Vagina (tissue), 2 donors: Measurements from ENCODE around the gene NRP1. TPM values are rescaled to one million over a fixed set of nuclear protein-coding genes. Genes with fewer than 3 reads are reported as not detected.

Source experiments
- DNase-seq, 2 donors: peaks; one replicate each; pipeline ENCODE4 v3.0.0-alpha.2; 2017; ENCODE audit errors: extremely low spot score in 2 of 2
- H3K27ac ChIP-seq: fragments of 200-600 bp; sonication (generic); one replicate; pipeline ENCODE4 v1.5.1; 2019
- H3K27me3 ChIP-seq: fragments of 200-600 bp; sonication (generic); one replicate; pipeline ENCODE4 v1.5.1; 2019
- H3K36me3 ChIP-seq, 2 donors: fragments of 200-600 bp; sonication (generic); one replicate each; pipeline ENCODE4 v1.5.1; 2017 to 2019
- H3K4me1 ChIP-seq: fragments of 200-600 bp; sonication (generic); one replicate; pipeline ENCODE4 v1.5.1; 2019
- H3K4me3 ChIP-seq, 2 donors: fragments of 200-600 bp; sonication (generic); 1 replicate in 1 of 2; 2 replicates in 1 of 2; pipeline ENCODE4 v1.5.1; 2016 to 2019
- H3K9me3 ChIP-seq: fragments of 200-600 bp; sonication (generic); one replicate; pipeline ENCODE4 v1.5.1; 2019
- CTCF ChIP-seq, 3 experiments: fragments of 450-650 bp in 2 of 3; fragments of 200-600 bp in 1 of 3; sonication (generic) in 1 of 3; IDR thresholded peaks; one replicate each; pipeline ENCODE4 v1.5.1; 2017 to 2019; ENCODE audit warnings: antibody characterized with exemption in 3 of 3, mild to moderate bottlenecking in 2 of 3, moderate library complexity in 2 of 3
- POLR2A ChIP-seq, 2 donors: fragments of 450-650 bp; IDR thresholded peaks; one replicate each; pipeline ENCODE4 v1.6.1; 2017; ENCODE audit warnings: antibody characterized with exemption in 2 of 2, mild to moderate bottlenecking in 2 of 2, moderate library complexity in 2 of 2
- POLR2AphosphoS5 ChIP-seq, 2 donors: sonication (generic); formaldehyde crosslinking; IDR thresholded peaks; one replicate each; pipeline ENCODE4 v1.9.0; 2017; ENCODE audit warnings: antibody characterized with exemption in 2 of 2, mild to moderate bottlenecking in 2 of 2, low read depth in 1 of 2; ENCODE audit not compliant: insufficient read depth in 1 of 2
- intact Hi-C: fragments of 100-400 bp; cut with DNase I; formaldehyde crosslinking; loops from one replicate; pipeline ENCODE4 v1.15.1; 2023
- total RNA-seq: library from RNA; depleted of rRNA; stranded (reverse); fragments of >200 nt; gene quantifications from one replicate; pipeline ENCODE4 v1.2.3, GENCODE V29; 2016

Gene NRP1
- total RNA-seq, 1 donor from 2014 or later, result 52.5 TPM

- Histone ChIP-seq H3K4me3 (no peak overlapping the region), H3K4me1 (peaks cover 25% of the 10 kb centered on the region), H3K27ac (no peak overlapping the region), H3K9me3 (no peaks in the 10 kb centered on the region), H3K36me3 (no peaks in the 10 kb centered on the region), H3K27me3 (no peaks in the 10 kb centered on the region)
- no peak for TF ChIP-seq POLR2A (IDR thresholded peaks at IDR 0.05)
- TF ChIP-seq CTCF (IDR thresholded peaks at IDR 0.05), result no peak
- no peak for TF ChIP-seq POLR2AphosphoS5 (IDR thresholded peaks at IDR 0.05; ENCODE audit: insufficient read depth in 1 of 2, low read depth in 1 of 2)
- intact Hi-C loops, result no loop called here
- DNase-seq, result no peak
Measured at GRCh38 chr10:33309406-33309805, 25.1 kb downstream of the NRP1 start.

DNA sequence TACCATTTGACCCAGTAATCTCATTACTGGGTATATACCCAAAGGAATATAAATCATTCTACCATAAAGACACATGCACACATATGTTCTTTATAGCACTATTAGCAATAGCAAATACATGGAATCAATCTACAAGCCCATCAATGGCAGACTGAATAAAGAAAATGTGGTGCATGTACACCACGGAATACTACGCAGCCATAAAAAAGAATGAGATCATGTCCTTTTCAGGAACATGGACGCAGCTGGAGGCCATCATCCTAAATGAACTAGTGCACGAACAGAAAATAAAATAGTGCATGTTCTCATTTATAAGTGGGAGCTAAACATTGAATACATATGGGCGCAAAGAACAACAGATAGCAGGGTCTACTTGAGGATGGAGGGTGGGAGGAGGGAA is 26.6 kb downstream of the NRP1 start:
- no peak for TF ChIP-seq CTCF (IDR thresholded peaks at IDR 0.05)
- TF ChIP-seq POLR2AphosphoS5 (IDR thresholded peaks at IDR 0.05; ENCODE audit: insufficient read depth in 1 of 2, low read depth in 1 of 2), result no peak
- TF ChIP-seq POLR2A (IDR thresholded peaks at IDR 0.05), result no peak
- no peaks in the 10 kb centered on the region for H3K27me3 ChIP-seq
- no peaks in the 10 kb centered on the region for H3K9me3 ChIP-seq
- no peak overlapping the region for H3K4me3 ChIP-seq
- intact Hi-C loops, result no loop called here
- H3K27ac ChIP-seq, result no peak overlapping the region
- no peak for DNase-seq
- no peaks in the 10 kb centered on the region for H3K36me3 ChIP-seq
- H3K4me1 ChIP-seq, result peaks cover 26% of the 10 kb centered on the region

- intact Hi-C loops, result no loop called here
- TF ChIP-seq CTCF (IDR thresholded peaks at IDR 0.05) (no peak), POLR2AphosphoS5 (IDR thresholded peaks at IDR 0.05; ENCODE audit: insufficient read depth in 1 of 2, low read depth in 1 of 2) (no peak), POLR2A (IDR thresholded peaks at IDR 0.05) (no peak)
- H3K9me3 ChIP-seq, result no peaks in the 10 kb centered on the region
- H3K27me3 ChIP-seq, result no peaks in the 10 kb centered on the region
- no peaks in the 10 kb centered on the region for H3K36me3 ChIP-seq
- no peak overlapping the region for H3K4me3 ChIP-seq
- H3K27ac ChIP-seq, result no peak overlapping the region
- peaks cover 26% of the 10 kb centered on the region for H3K4me1 ChIP-seq
- DNase-seq, result no peak
Measured at GRCh38 chr10:33306701-33307519, 27.6 kb downstream of the NRP1 start.

- Histone ChIP-seq H3K36me3 (no peaks in the 10 kb centered on the region), H3K4me3 (no peak overlapping the region), H3K27ac (no peak overlapping the region), H3K4me1 (peaks cover 26% of the 10 kb centered on the region), H3K27me3 (no peaks in the 10 kb centered on the region), H3K9me3 (no peaks in the 10 kb centered on the region)
- DNase-seq, result no peak
- no peak for TF ChIP-seq POLR2A (IDR thresholded peaks at IDR 0.05)
- no peak for TF ChIP-seq POLR2AphosphoS5 (IDR thresholded peaks at IDR 0.05; ENCODE audit: insufficient read depth in 1 of 2, low read depth in 1 of 2)
- TF ChIP-seq CTCF (IDR thresholded peaks at IDR 0.05), result no peak
- intact Hi-C loops, result no loop called here
Measured at GRCh38 chr10:33306126-33306525, 28.3 kb downstream of the NRP1 start.
